HG02610 (cell line): Measurements from ENCODE around the gene FSTL4.
A peak's percentile ranks its signal among the peaks of the same experiment; 100 is the strongest.
"Not testable (repeated sequence)": the region's sequence is repeated elsewhere in the genome, so short reads cannot be mapped to it uniquely, and the experiment has no call there.

Source experiments
- ATAC-seq: cut with Tn5 transposase; IDR thresholded peaks from one replicate; pipeline ENCODE4 v1.9.1; 2021; ENCODE audit warnings: mild to moderate bottlenecking, moderate library complexity; ENCODE audit not compliant: unreplicated experiment

FSTL4 gene

GRCh38 chr5:133409210-133409674 lies 203.1 kb downstream of the FSTL4 start:
- ATAC-seq, result no peak

GRCh38 chr5:133408322-133408721 lies 204.0 kb downstream of the FSTL4 start:
- ATAC-seq, result no peak

- no peak for ATAC-seq
Observed at GRCh38 chr5:133406977-133407632, 205.2 kb downstream of the FSTL4 start.

GRCh38 chr5:133406208-133406976 lies 205.9 kb downstream of the FSTL4 start:
- ATAC-seq, result no peak

GRCh38 chr5:133405275-133406034 lies 206.9 kb downstream of the FSTL4 start:
- ATAC-seq, result no peak

- no peak for ATAC-seq
Observed at GRCh38 chr5:133404724-133405123, 207.6 kb downstream of the FSTL4 start.

- no peak for ATAC-seq
Observed at GRCh38 chr5:133403741-133404364, 208.5 kb downstream of the FSTL4 start.

- no peak for ATAC-seq
Observed at GRCh38 chr5:133402775-133403174, 209.6 kb downstream of the FSTL4 start.

- ATAC-seq, result no peak
Observed at GRCh38 chr5:133401731-133402347, 210.5 kb downstream of the FSTL4 start.

GRCh38 chr5:133400831-133401351 lies 211.4 kb downstream of the FSTL4 start:
- ATAC-seq, result no peak

- no peak for ATAC-seq
Observed at GRCh38 chr5:133400120-133400519, 212.2 kb downstream of the FSTL4 start.

- ATAC-seq, result no peak
Observed at GRCh38 chr5:133399247-133399891, 213.0 kb downstream of the FSTL4 start.

- ATAC-seq, result peak; percentile 87
Observed at GRCh38 chr5:133398646-133399101, 213.7 kb downstream of the FSTL4 start.

- no peak for ATAC-seq
Observed at GRCh38 chr5:133397990-133398645, 214.2 kb downstream of the FSTL4 start.

- no peak for ATAC-seq
Observed at GRCh38 chr5:133397348-133397747, 215.0 kb downstream of the FSTL4 start.

- no peak for ATAC-seq
Observed at GRCh38 chr5:133396814-133397213, 215.5 kb downstream of the FSTL4 start.

- no peak for ATAC-seq
Observed at GRCh38 chr5:133396187-133396741, 216.1 kb downstream of the FSTL4 start.

GRCh38 chr5:133395207-133395606 lies 217.1 kb downstream of the FSTL4 start:
- ATAC-seq, result not testable (repeated sequence)

- not testable (repeated sequence) for ATAC-seq
Observed at GRCh38 chr5:133394477-133394817, 217.9 kb downstream of the FSTL4 start.
